H9 (cell line): ENCODE results near the gene PTPRN2. TPM values are rescaled to one million over a fixed set of nuclear protein-coding genes. Genes with fewer than 3 reads are reported as not detected.

Source experiments
- DNase-seq: peaks from one replicate; pipeline ENCODE4 v3.0.0-alpha.2; 2017
- H2AFZ ChIP-seq: one replicate; pipeline ENCODE4 v1.6.1; 2013; ENCODE audit warnings: mild to moderate bottlenecking, low read length, control low read depth, moderate library complexity
- H2AK5ac ChIP-seq: 2 replicates; pipeline ENCODE4 v1.6.1; 2013; ENCODE audit warnings: low read length, control low read depth, mixed read lengths; ENCODE audit not compliant: insufficient read length
- H2BK120ac ChIP-seq: one replicate; pipeline ENCODE4 v1.6.1; 2013; ENCODE audit warnings: low read depth, mild to moderate bottlenecking, low read length, control low read depth, inconsistent platforms; ENCODE audit not compliant: poor library complexity, severe bottlenecking
- H2BK12ac ChIP-seq: 2 replicates; pipeline ENCODE4 v1.6.1; 2013; ENCODE audit warnings: low read length, control low read depth, mixed read lengths, low read depth; ENCODE audit not compliant: insufficient read length
- H2BK15ac ChIP-seq: 2 replicates; pipeline ENCODE4 v1.6.1; 2013; ENCODE audit warnings: low read depth, low read length, control low read depth
- H2BK20ac ChIP-seq: one replicate; pipeline ENCODE4 v1.6.1; 2013; ENCODE audit warnings: low read depth, mild to moderate bottlenecking, low read length, control low read depth, inconsistent platforms; ENCODE audit not compliant: poor library complexity, severe bottlenecking
- H2BK5ac ChIP-seq: 2 replicates; pipeline ENCODE4 v1.6.1; 2013; ENCODE audit warnings: low read length, control low read depth, mixed read lengths; ENCODE audit not compliant: insufficient read length
- H3K14ac ChIP-seq: 2 replicates; pipeline ENCODE4 v1.6.1; 2013; ENCODE audit warnings: low read length, control low read depth; ENCODE audit not compliant: insufficient read depth
- H3K18ac ChIP-seq: 2 replicates; pipeline ENCODE4 v1.6.1; 2013; ENCODE audit warnings: low read depth, mild to moderate bottlenecking, mixed read lengths, low read length, control low read depth; ENCODE audit not compliant: insufficient read length
- H3K23ac ChIP-seq: 2 replicates; pipeline ENCODE4 v1.6.1; 2013; ENCODE audit warnings: low read length, control low read depth, mixed read lengths, low read depth; ENCODE audit not compliant: insufficient read length
- H3K23me2 ChIP-seq: 2 replicates; pipeline ENCODE4 v1.6.1; 2013; ENCODE audit warnings: low read depth, mild to moderate bottlenecking, mixed read lengths, low read length, control low read depth; ENCODE audit not compliant: insufficient read length, poor library complexity, severe bottlenecking
- H3K27ac ChIP-seq: 2 replicates; pipeline ENCODE4 v1.5.1; 2013; ENCODE audit warnings: low read length, control low read depth, mixed read lengths, low read depth; ENCODE audit not compliant: insufficient read length
- H3K27me3 ChIP-seq: 2 replicates; pipeline ENCODE4 v1.6.1; 2013; ENCODE audit warnings: low read length, control low read depth, inconsistent platforms; ENCODE audit not compliant: insufficient read depth
- H3K4ac ChIP-seq: 2 replicates; pipeline ENCODE4 v1.6.1; 2013; ENCODE audit warnings: low read depth, mild to moderate bottlenecking, control low read depth, inconsistent platforms, low read length, moderate library complexity
- H3K4me1 ChIP-seq: 2 replicates; pipeline ENCODE4 v1.6.1; 2013; ENCODE audit warnings: low read length, control low read depth, inconsistent platforms; ENCODE audit not compliant: insufficient read depth
- H3K4me2 ChIP-seq: 2 replicates; pipeline ENCODE4 v1.6.1; 2013; ENCODE audit warnings: low read length, control low read depth, mixed read lengths; ENCODE audit not compliant: insufficient read length, insufficient read depth
- H3K56ac ChIP-seq: 2 replicates; pipeline ENCODE4 v1.6.1; 2013; ENCODE audit warnings: low read depth, mild to moderate bottlenecking, mixed read lengths, low read length, control low read depth; ENCODE audit not compliant: insufficient read length
- H3K79me1 ChIP-seq: 2 replicates; pipeline ENCODE4 v1.6.1; 2013; ENCODE audit warnings: low read depth, mild to moderate bottlenecking, moderate library complexity, low read length, control low read depth, inconsistent platforms; ENCODE audit not compliant: insufficient read depth, poor library complexity, severe bottlenecking
- H3K79me2 ChIP-seq: 2 replicates; pipeline ENCODE4 v1.6.1; 2013; ENCODE audit warnings: low read length, control low read depth, inconsistent platforms; ENCODE audit not compliant: insufficient read depth
- H3K9ac ChIP-seq: 2 replicates; pipeline ENCODE4 v1.6.1; 2013; ENCODE audit warnings: low read length, control low read depth, mixed read lengths; ENCODE audit not compliant: insufficient read length; ENCODE audit errors: extremely low read depth
- H3K9me3 ChIP-seq: one replicate; pipeline ENCODE4 v1.6.1; 2013; ENCODE audit warnings: low read depth, low read length, inconsistent platforms; ENCODE audit not compliant: control insufficient read depth
- H3T11ph ChIP-seq: one replicate; pipeline ENCODE4 v1.6.1; 2013; ENCODE audit warnings: mild to moderate bottlenecking, low read length, control low read depth, inconsistent platforms
- H4K20me1 ChIP-seq: one replicate; pipeline ENCODE4 v1.6.1; 2013; ENCODE audit not compliant: control insufficient read depth, insufficient read length, insufficient read depth
- H4K5ac ChIP-seq: 2 replicates; pipeline ENCODE4 v1.6.1; 2013; ENCODE audit warnings: low read depth, mild to moderate bottlenecking, mixed read lengths, low read length, control low read depth; ENCODE audit not compliant: insufficient read length
- H4K8ac ChIP-seq: replicated peaks from 2 replicates; pipeline ENCODE4 v1.6.1; 2013; ENCODE audit warnings: low read length, control low read depth, mixed read lengths, low read depth; ENCODE audit not compliant: insufficient read length
- H4K91ac ChIP-seq: 2 replicates; pipeline ENCODE4 v1.6.1; 2013; ENCODE audit warnings: low read depth, mild to moderate bottlenecking, moderate library complexity, mixed read lengths, low read length, control low read depth; ENCODE audit not compliant: insufficient read length
- H3K27ac Mint-ChIP-seq, 3 experiments: 2 replicates in 2 of 3; 3 replicates in 1 of 3; pipeline ENCODE4 v1.8.0; 2020 to 2021; ENCODE audit warnings: mixed read lengths in 3 of 3, mild to moderate bottlenecking in 1 of 3, moderate library complexity in 1 of 3
- H3K27me3 Mint-ChIP-seq: 2 replicates; pipeline ENCODE4 v1.8.0; 2021; ENCODE audit warnings: low read depth, mild to moderate bottlenecking, moderate library complexity, mixed read lengths
- H3K36me3 Mint-ChIP-seq, 3 experiments: 2 replicates in 2 of 3; 3 replicates in 1 of 3; pipeline ENCODE4 v1.8.0; 2020 to 2021; ENCODE audit warnings: low read depth in 3 of 3, mixed read lengths in 3 of 3; ENCODE audit not compliant: insufficient read depth in 1 of 3
- H3K4me1 Mint-ChIP-seq, 2 experiments: 2 replicates each; pipeline ENCODE4 v1.8.0; 2020; ENCODE audit warnings: mixed read lengths in 2 of 2
- H3K4me3 Mint-ChIP-seq, 2 experiments: 2 replicates in 1 of 2; 3 replicates in 1 of 2; pipeline ENCODE4 v1.8.0; 2020 to 2021; ENCODE audit warnings: mild to moderate bottlenecking in 2 of 2, mixed read lengths in 2 of 2, moderate library complexity in 1 of 2
- H3K9me3 Mint-ChIP-seq, 2 experiments: 2 replicates in 1 of 2; 3 replicates in 1 of 2; pipeline ENCODE4 v1.8.0; 2020; ENCODE audit warnings: mild to moderate bottlenecking in 2 of 2, mixed read lengths in 2 of 2, moderate library complexity in 1 of 2
- WGBS: extraction: QIAGEN DNeasy Blood & Tissue Kit; methylation state at CpG from one replicate; pipeline ENCODE4 v1.1.7; 2013; ENCODE audit warnings: missing lambda C conversion rate, low lambda C conversion rate, mixed read lengths; ENCODE audit not compliant: insufficient read length; ENCODE audit errors: extremely low coverage; 5-methylcytosine and 5-hydroxymethylcytosine counted together
- total RNA-seq: library from RNA; stranded (reverse); gene quantifications from 2 replicates; pipeline ENCODE4 v1.2.1, GENCODE V29; 2021
- TF ChIP-seq, protein P1 (sequence below): fragments of 200-600 bp; sonication (generic); conservative IDR thresholded peaks from 3 replicates; pipeline ENCODE4 v1.8.0; 2021; ENCODE audit warnings: antibody characterized with exemption, mild to moderate bottlenecking

The PTPRN2 gene
- total RNA-seq, 1 experiment from 2014 or later = 5.2 TPM

DNA sequence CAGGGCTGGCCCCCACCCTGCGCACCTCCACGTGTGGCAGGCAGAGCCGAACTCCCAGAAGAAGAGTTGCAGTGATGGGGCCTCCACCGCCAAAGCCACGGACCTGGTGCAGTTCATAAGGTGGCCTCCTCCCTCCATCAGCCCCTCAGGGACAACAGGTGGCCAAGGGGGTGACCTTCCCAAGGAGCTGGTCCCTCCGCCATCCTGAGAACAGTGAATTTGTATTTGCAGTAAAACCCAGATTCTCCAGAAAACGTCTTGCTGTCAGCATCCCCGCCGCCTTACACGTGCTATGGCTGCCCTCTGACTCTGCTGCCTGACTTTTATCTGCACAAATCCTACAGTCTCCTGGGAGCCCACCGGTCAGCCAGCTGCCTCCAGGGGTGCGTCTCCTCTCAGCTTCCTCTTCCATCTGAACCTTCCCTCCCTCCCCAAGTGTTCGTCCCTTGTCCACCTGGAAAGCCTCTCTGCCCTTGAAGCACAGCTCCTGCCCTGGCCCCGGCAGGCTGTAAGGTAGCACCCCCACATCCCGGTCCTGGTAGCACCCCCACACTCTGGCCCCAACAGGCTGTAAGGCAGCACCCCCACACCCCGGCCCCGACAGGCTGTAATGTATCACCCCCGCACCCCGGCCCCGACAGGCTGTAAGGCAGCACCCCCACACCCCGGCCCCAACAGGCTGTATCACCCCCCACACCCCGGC lies 311.8 kb downstream of the PTPRN2 start:
- Mint-ChIP-seq H3K4me3 (no peak overlapping the region), H3K9me3 (peaks cover 19 to 22% of the 10 kb centered on the region in 2 experiments), H3K36me3 (peaks cover 5 to 16% (median 6%) of the 10 kb centered on the region in 3 experiments; a peak in 6 of 7 replicates), H3K27ac (no peak overlapping the region), H3K27me3 (0 out of 2 replicates have a peak, but pooled peaks cover 3% of the 10 kb centered on the region), H3K4me1 (peaks cover 23 to 26% of the 10 kb centered on the region in 2 experiments)
- Histone ChIP-seq H3K9ac (no peak overlapping the region), H2BK15ac (no peak overlapping the region), H2AK5ac (no peak overlapping the region), H3T11ph (no peak overlapping the region), H2BK12ac (no peak overlapping the region), H4K91ac (no peak overlapping the region), H2BK5ac (no peak overlapping the region), H2BK20ac (no peak overlapping the region), H3K79me2 (no peaks in the 10 kb centered on the region), H3K4me2 (no peak overlapping the region), H4K8ac (no peak overlapping the region), H3K79me1 (no peaks in the 10 kb centered on the region), H2BK120ac (no peak overlapping the region), H3K27me3 (no peaks in the 10 kb centered on the region), H3K56ac (no peak overlapping the region), H4K20me1 (no peaks in the 10 kb centered on the region), H3K27ac (no peak overlapping the region), H3K14ac (peak overlapping the region; percentile 8; the same call in 1 of the 2 replicates), H3K4ac (no peak overlapping the region), H3K9me3 (no peaks in the 10 kb centered on the region), H3K23ac (no peak overlapping the region), H3K4me1 (no peaks in the 10 kb centered on the region; the same call in 1 of the 2 replicates), H3K18ac (no peak overlapping the region), H3K23me2 (no peaks in the 10 kb centered on the region), H4K5ac (no peak overlapping the region), H2AFZ (no peak overlapping the region)
- WGBS = no CpG with 5 or more reads among the region's 22 CpGs
- peak; percentile 19 for DNase-seq
- TF ChIP-seq, protein P1, sequence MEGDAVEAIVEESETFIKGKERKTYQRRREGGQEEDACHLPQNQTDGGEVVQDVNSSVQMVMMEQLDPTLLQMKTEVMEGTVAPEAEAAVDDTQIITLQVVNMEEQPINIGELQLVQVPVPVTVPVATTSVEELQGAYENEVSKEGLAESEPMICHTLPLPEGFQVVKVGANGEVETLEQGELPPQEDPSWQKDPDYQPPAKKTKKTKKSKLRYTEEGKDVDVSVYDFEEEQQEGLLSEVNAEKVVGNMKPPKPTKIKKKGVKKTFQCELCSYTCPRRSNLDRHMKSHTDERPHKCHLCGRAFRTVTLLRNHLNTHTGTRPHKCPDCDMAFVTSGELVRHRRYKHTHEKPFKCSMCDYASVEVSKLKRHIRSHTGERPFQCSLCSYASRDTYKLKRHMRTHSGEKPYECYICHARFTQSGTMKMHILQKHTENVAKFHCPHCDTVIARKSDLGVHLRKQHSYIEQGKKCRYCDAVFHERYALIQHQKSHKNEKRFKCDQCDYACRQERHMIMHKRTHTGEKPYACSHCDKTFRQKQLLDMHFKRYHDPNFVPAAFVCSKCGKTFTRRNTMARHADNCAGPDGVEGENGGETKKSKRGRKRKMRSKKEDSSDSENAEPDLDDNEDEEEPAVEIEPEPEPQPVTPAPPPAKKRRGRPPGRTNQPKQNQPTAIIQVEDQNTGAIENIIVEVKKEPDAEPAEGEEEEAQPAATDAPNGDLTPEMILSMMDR = no peak
